GM18498 (cell line): ENCODE results near the gene INPP4B.

Experiments
- ATAC-seq: cut with Tn5 transposase; IDR thresholded peaks from one replicate; pipeline ENCODE4 v1.9.1; 2021; ENCODE audit warnings: mild to moderate bottlenecking, moderate library complexity; ENCODE audit not compliant: unreplicated experiment

The INPP4B gene

GRCh38 chr4:142493255-142494110 is 352.6 kb downstream of the INPP4B start:
- no peak for ATAC-seq

- no peak for ATAC-seq
Measured at GRCh38 chr4:142485452-142485851, 360.6 kb downstream of the INPP4B start.

- no peak for ATAC-seq
Measured at GRCh38 chr4:142480244-142480643, 365.9 kb downstream of the INPP4B start.

DNA sequence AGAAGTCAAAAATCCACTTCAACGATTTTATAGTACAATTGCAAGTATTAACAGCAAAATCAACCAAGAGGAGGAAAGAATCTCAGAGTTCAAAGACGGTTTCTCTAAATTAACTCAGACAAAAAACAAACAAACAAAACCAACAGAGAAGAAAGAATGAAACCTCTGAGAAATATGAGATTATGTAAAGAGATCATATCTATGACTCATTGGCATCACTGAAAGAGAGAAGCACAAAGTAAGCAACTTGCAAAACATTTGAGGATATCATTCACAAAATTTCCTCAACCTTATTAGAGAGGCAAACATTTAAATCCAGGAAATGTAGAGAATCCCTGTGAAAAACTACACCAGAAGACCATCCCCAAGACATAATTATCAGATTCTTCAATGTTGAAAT is 370.4 kb downstream of the INPP4B start:
- no peak for ATAC-seq

DNA sequence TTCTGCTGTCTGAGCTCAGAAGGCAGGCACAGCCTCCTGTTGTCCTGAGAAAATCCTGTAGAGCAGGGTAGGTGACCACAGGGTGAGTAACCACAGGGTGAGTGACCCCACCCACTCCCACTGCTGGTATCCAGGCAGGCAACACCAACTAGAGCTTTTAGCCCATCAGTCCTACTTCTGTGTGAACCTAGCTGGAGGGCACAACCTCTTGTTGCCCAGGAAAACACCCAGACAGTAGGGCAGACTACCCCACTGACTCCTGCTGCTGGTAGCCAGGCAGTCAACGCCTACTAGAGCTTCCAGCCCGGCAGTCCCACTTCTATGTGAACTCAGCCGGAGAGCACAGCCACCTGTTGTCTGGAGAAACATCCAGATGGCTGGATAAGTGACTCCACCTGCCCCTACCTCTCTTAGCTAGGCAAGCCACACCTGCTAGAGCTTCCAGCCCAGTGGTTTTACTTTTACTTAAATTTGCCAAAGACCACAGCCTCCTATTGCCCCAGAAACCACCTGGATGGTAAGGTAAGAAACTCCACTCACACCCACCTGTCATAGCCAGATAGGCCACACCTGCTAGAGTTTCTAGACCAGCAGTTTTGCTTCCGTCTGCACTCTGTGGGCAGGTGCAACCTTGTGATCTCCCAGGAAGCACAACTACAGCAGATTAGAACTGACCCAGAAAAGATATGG is 371.6 kb downstream of the INPP4B start:
- no peak for ATAC-seq

DNA sequence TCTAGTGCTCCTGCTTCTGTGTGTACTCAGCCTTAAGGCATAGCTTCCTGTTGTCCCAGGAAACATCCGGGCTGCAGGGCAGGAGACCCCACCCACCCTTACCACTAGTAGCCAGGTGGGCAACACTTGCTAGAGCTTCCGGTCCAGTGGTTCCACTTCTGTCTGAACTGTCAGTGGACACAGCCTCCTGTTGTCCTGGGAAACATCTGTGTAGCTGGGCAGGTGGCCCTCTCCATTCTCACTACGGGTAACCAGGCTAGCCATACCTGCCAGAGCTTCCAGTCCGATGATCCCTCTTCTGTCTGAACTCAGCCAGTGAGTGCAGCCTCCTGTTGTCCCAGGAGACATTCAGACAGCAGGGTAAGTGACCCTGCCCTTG is 372.2 kb downstream of the INPP4B start:
- ATAC-seq, result no peak

DNA sequence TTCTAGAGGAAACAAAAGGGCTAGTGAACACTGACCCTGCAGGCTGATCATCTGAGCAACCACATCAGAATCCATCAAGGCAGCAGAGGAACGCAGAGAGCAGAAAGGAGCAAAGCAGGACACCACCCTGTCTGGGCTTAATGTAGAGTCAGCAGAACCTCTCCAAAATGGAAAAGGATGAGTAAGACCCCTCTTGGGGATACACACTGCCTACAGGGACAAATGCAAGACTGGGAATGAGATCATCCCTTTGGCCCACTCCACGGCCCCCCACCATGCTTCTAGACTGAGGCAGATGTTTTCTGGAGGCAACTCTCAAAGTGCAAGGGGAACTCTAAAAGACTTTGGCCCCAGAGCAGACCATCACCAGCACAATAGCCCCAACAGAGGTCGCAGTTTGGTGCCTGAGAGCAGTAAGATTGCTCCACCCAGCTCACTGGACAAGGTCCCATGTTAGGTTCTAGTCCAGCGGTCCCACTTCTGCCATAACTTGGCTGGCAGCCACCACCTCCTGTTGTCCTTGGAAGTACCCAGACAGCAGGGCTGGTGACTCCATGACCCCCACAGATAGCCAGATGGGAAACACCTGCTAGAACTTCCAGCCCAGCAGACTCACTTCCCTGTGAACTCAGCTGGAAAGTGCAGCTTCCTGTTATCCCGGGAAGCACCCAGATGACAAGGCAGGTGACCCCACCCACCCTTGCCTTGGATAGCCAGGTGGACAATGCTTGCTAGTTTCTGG is 372.7 kb downstream of the INPP4B start:
- ATAC-seq, result no peak

DNA sequence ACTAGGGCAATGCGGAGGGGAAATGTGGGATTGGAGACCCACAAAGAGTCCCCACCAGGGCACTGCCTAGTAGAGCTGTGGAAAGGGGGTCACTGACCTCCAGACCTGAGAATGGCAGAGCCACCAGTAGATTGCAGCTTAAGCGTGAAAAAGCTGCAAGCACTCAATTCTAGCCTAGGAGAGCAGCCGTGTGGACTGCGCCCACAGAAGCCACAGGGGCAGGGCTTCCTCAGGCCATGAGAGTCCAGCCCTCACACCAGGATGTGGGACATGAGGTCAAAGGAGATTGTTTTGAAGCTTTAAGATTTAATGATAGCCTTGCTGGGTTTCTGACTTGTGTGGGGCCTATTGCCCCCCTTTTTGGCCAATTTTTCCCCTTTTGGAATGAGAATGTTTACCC is 379.0 kb downstream of the INPP4B start:
- no peak for ATAC-seq

GRCh38 chr4:142465526-142465925 is 380.6 kb downstream of the INPP4B start:
- ATAC-seq, result no peak

DNA sequence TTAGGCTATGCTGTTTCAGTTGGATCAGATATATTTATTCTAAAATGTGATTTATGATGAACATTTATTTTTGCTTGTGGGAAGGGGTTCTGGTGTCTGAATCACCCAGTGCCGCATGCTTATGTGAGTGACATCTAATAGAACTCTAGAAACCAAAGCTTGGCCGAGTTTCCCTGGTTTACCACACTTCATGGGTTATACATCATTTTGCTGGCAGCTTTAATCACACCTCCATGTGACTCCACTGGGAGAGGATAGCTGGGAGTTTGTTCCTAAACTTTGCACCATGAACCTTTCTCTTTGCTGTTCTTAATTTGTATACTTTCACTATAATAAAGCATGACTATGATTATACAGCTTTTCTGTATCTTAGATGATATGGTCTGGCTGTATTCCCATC is 382.9 kb downstream of the INPP4B start:
- no peak for ATAC-seq

DNA sequence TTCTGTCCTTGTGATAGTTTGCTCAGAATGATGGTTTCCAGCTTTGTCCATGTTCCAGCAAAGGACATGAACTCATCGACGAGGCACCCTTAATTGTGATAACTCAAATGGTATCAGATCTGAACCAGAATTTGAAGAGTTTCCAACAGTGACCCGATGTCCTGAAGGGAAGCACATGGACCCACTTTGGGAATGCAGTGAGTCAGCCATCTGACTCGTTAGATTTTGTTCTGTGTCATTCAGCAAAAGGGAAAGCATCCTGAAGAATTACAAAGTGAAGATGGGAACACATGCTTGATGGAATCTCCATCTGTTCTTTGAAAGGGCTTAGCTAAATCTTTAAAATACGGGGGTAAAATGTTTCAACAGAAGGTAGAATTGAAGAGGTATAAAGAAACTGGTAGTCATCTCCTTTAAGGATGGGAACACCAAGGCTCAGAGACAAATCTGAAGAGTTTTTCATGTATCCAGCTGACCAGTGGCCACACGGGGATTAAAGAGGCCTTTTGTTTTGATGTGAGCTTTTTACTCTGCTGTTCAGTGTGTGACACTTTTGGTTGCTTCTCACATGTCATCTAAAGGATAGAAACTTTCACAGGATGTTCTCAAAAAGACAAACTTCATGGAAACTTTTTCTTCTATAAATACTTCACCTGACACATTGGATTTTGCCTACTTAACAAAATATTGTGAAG is 393.8 kb downstream of the INPP4B start:
- ATAC-seq, result no peak

DNA sequence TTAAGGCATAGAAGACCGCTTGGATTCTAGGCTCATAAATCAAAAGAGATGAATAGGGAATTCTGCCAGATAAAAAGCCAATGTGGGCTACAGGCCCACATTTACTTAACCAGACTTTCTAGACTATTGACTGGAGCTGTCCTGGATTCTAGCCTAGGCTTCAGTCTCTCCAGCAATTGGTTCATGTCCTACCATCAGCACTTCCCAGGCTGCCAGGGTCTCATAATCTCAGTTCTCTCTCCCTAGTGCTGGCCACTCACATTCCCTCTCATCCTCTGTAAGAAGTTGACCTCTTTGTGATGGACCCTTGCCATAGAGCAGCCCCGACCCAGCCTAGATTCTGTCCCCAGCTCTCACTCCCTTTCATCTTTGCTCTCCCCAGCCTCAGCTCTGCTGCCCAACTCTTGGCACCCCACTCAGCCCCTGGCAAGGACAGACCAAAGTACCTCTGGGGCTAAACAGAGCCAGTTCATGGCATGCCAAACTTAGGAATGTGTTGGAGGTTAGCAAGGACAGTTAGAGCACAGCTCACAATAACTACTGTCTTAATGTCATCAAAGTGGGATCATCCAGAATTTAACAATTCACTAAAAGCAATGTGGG is 396.2 kb downstream of the INPP4B start:
- no peak for ATAC-seq

GRCh38 chr4:142447009-142447408 is 399.1 kb downstream of the INPP4B start:
- no peak for ATAC-seq

GRCh38 chr4:142443469-142443868 is 402.6 kb downstream of the INPP4B start:
- ATAC-seq, result no peak

GRCh38 chr4:142440093-142440492 is 406.0 kb downstream of the INPP4B start:
- no peak for ATAC-seq

GRCh38 chr4:142435599-142436235 is 410.4 kb downstream of the INPP4B start:
- ATAC-seq, result no peak

- ATAC-seq, result no peak
Measured at GRCh38 chr4:142434519-142435224, 411.4 kb downstream of the INPP4B start.

GRCh38 chr4:142428715-142429114 is 417.4 kb downstream of the INPP4B start:
- no peak for ATAC-seq

DNA sequence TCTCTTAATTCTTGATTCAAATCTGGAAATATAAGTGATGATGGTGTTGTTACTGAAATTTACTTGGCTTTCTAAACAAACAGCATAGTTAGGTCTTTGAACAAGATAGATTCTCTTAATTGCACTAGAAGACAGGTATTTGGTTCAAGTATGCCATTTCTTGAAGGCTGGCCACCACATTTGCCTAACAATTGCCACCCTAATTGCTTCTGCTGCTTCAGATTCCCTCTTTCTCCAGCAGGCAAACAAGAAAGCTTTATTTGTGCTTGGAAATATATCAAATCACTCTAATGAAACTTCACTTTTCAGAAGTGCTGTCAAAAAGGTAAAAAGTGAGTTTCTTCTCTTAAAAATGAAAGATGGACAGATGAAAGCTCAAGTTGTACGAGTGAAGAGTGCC is 418.6 kb downstream of the INPP4B start:
- ATAC-seq, result no peak

DNA sequence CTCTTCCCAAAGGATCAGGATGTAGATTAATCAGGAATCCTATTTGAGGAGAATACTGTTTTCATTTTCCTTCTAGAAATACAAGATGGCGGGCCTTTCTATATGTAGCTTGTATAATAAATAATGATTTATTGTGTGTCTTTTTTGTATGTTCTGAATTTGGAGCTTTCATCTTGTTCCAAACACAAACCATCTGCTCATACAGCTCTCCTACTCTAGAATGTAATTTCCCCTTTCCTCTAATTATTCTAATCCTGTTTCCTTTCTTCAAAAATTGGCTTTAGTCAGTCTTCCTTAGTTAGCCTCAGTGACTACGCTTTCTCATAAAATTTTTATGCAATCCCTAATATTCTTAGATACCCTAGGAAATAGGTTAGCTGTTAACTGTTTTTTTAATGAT is 422.2 kb downstream of the INPP4B start:
- no peak for ATAC-seq
